ENCODE data around the gene NIPBL. TPM values are rescaled to one million over a fixed set of nuclear protein-coding genes. Genes with fewer than 3 reads are reported as not detected.

NIPBL gene
- total RNA-seq, 1 experiment from 2014 or later: 124 TPM

DNA sequence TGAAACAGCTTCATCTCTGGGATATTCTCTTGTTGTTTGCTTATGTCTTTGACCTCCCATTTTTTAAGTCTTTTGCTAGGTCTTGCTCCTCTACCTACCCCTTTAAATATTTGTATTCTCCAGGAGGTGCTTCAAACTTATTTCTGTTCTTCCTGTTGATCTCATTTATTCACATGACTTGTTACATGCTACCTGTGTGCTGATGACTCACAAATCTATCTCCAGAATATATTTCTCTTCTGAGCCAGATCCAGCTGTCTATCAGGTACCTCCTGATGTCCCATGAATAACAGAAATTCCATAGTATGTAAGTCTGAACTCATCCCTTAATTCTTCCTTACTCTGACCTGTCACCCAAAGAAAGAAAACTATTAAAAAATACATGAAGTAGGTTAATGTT lies 11.0 kb downstream of the NIPBL start:
- Histone ChIP-seq H4K20me1 (ENCODE audit: insufficient read depth) (peaks cover 40% of the 10 kb centered on the region), H3K9me2 (ENCODE audit: insufficient read depth) (no peaks in the 10 kb centered on the region), H3K79me2 (ENCODE audit: low read depth) (peaks cover 97% of the 10 kb centered on the region), H3F3A (ENCODE audit: insufficient read depth, low read depth) (no peaks in the 10 kb centered on the region), H3K4me2 (peak overlapping the region; percentile 11; the same call in 1 of the 2 replicates), H3K4me1 (replicated peaks; ENCODE audit: insufficient read depth) (peaks cover 13% of the 10 kb centered on the region), H3K27me3 (ENCODE audit: insufficient read depth, low read depth) (no peaks in the 10 kb centered on the region), H3K9me3 (ENCODE audit: insufficient read depth, low read depth) (no peaks in the 10 kb centered on the region), H3K4me3 (no peak overlapping the region), H2AFZ (no peak overlapping the region), H3K36me3 (ENCODE audit: low read depth) (no peaks in the 10 kb centered on the region), H3K27ac (peak overlapping the region; percentile 11; the same call in 1 of the 2 replicates)
- TF ChIP-seq EZH2 (IDR thresholded peaks at IDR 0.05; ENCODE audit: low read depth): no peak
- TF ChIP-seq, protein P1, sequence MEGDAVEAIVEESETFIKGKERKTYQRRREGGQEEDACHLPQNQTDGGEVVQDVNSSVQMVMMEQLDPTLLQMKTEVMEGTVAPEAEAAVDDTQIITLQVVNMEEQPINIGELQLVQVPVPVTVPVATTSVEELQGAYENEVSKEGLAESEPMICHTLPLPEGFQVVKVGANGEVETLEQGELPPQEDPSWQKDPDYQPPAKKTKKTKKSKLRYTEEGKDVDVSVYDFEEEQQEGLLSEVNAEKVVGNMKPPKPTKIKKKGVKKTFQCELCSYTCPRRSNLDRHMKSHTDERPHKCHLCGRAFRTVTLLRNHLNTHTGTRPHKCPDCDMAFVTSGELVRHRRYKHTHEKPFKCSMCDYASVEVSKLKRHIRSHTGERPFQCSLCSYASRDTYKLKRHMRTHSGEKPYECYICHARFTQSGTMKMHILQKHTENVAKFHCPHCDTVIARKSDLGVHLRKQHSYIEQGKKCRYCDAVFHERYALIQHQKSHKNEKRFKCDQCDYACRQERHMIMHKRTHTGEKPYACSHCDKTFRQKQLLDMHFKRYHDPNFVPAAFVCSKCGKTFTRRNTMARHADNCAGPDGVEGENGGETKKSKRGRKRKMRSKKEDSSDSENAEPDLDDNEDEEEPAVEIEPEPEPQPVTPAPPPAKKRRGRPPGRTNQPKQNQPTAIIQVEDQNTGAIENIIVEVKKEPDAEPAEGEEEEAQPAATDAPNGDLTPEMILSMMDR (conservative IDR thresholded peaks at IDR 0.05): no peak
- peak in 1 of 2 experiments; percentile 47 for DNase-seq
- intact Hi-C loops (cut with micrococcal nuclease; ENCODE audit: unreplicated experiment): no loop called here
- CTCF ChIA-PET: no interaction called here
- BruUV-seq (replicated peaks): no TSS peak
- POLR2A ChIA-PET (ENCODE audit: unreplicated experiment): interaction anchor here (0.7 kb wide), 1 partner anchor 9 kb away, joined by 6 read pairs; no protein-coding TSS in a partner anchor

DNA sequence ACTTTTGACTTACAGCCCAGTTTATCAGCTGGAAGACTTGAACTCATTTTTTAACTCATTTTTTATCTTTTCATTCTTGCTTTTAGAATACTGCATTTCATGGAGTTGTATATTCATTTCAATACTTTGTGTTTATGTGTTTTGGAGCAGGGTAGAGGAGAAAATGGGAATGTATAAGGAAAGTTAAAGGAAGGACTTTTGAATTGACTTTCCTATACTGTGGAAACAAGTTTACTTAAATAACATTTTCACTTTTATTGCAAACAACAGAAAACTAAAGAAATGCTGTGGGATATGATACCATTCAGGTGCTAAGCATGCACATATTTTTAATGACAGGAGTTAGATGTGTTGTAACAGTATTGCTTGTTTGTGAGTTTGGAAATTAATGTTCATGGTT lies 11.7 kb downstream of the NIPBL start:
- Histone ChIP-seq H3K79me2 (ENCODE audit: low read depth) (peaks cover 97% of the 10 kb centered on the region), H3K27ac (no peak overlapping the region), H3K27me3 (ENCODE audit: insufficient read depth, low read depth) (no peaks in the 10 kb centered on the region), H3K4me3 (no peak overlapping the region), H3K4me1 (replicated peaks; ENCODE audit: insufficient read depth) (peaks cover 13% of the 10 kb centered on the region), H3K4me2 (no peak overlapping the region), H3F3A (ENCODE audit: insufficient read depth, low read depth) (no peaks in the 10 kb centered on the region), H4K20me1 (ENCODE audit: insufficient read depth) (peaks cover 41% of the 10 kb centered on the region), H3K9me3 (ENCODE audit: insufficient read depth, low read depth) (no peaks in the 10 kb centered on the region), H2AFZ (no peak overlapping the region), H3K9me2 (ENCODE audit: insufficient read depth) (no peaks in the 10 kb centered on the region), H3K36me3 (ENCODE audit: low read depth) (no peaks in the 10 kb centered on the region)
- TF ChIP-seq, protein P1 (conservative IDR thresholded peaks at IDR 0.05): no peak
- TF ChIP-seq EZH2 (IDR thresholded peaks at IDR 0.05; ENCODE audit: low read depth): no peak
- no peak for DNase-seq
- ChIA-PET CTCF (no interaction called here), POLR2A (ENCODE audit: unreplicated experiment) (no interaction called here)
- BruUV-seq (replicated peaks): no TSS peak
- intact Hi-C loops (cut with micrococcal nuclease; ENCODE audit: unreplicated experiment): no loop called here

DNA sequence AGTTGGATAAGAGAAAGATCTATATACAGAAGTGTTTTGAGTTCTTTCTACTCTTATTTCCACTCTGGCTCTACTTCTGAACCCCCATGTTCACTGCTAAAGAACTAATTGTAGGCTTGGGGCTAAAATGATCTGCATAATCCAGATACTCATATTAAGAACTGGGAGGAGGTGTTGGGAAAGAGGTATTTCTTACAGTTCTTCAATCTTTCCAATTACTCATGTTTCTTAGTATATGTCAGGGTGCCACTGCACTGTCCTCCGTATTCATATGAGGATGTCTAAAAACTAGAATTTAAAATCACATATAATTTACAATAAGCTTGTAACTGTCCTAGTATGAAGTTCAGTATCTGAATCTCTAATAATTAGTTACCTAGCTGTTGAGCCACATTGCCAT lies 12.7 kb downstream of the NIPBL start:
- peaks cover 97% of the 10 kb centered on the region for H3K79me2 ChIP-seq (ENCODE audit: low read depth)
- TF ChIP-seq, protein P1 (conservative IDR thresholded peaks at IDR 0.05): no peak
- TF ChIP-seq EZH2 (IDR thresholded peaks at IDR 0.05; ENCODE audit: low read depth): no peak
- H3K4me2 ChIP-seq: no peak overlapping the region
- H3K9me2 ChIP-seq (ENCODE audit: insufficient read depth): no peaks in the 10 kb centered on the region
- peaks cover 49% of the 10 kb centered on the region for H4K20me1 ChIP-seq (ENCODE audit: insufficient read depth)
- CTCF ChIA-PET: no interaction called here
- DNase-seq: no peak
- H3F3A ChIP-seq (ENCODE audit: insufficient read depth, low read depth): no peaks in the 10 kb centered on the region
- intact Hi-C loops (cut with micrococcal nuclease; ENCODE audit: unreplicated experiment): no loop called here
- H3K27me3 ChIP-seq (ENCODE audit: insufficient read depth, low read depth): no peaks in the 10 kb centered on the region
- H3K9me3 ChIP-seq (ENCODE audit: insufficient read depth, low read depth): no peaks in the 10 kb centered on the region
- POLR2A ChIA-PET (ENCODE audit: unreplicated experiment): no interaction called here
- H3K36me3 ChIP-seq (ENCODE audit: low read depth): no peaks in the 10 kb centered on the region
- peaks cover 13% of the 10 kb centered on the region for H3K4me1 ChIP-seq (replicated peaks; ENCODE audit: insufficient read depth)
- no TSS peak for BruUV-seq (replicated peaks)
- H2AFZ ChIP-seq: no peak overlapping the region
- no peak overlapping the region for H3K27ac ChIP-seq
- H3K4me3 ChIP-seq: no peak overlapping the region
